Endothelial cell of hepatic sinusoid (primary cell): ENCODE results near the gene TRIL.

Experiments used
- in situ Hi-C: cut with HindIII; loops from 2 replicates; pipeline ENCODE4 v1.10.0; 2017; ENCODE audit warnings: low sequenced_read_pairs

TRIL gene, protein sequence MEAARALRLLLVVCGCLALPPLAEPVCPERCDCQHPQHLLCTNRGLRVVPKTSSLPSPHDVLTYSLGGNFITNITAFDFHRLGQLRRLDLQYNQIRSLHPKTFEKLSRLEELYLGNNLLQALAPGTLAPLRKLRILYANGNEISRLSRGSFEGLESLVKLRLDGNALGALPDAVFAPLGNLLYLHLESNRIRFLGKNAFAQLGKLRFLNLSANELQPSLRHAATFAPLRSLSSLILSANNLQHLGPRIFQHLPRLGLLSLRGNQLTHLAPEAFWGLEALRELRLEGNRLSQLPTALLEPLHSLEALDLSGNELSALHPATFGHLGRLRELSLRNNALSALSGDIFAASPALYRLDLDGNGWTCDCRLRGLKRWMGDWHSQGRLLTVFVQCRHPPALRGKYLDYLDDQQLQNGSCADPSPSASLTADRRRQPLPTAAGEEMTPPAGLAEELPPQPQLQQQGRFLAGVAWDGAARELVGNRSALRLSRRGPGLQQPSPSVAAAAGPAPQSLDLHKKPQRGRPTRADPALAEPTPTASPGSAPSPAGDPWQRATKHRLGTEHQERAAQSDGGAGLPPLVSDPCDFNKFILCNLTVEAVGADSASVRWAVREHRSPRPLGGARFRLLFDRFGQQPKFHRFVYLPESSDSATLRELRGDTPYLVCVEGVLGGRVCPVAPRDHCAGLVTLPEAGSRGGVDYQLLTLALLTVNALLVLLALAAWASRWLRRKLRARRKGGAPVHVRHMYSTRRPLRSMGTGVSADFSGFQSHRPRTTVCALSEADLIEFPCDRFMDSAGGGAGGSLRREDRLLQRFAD

DNA sequence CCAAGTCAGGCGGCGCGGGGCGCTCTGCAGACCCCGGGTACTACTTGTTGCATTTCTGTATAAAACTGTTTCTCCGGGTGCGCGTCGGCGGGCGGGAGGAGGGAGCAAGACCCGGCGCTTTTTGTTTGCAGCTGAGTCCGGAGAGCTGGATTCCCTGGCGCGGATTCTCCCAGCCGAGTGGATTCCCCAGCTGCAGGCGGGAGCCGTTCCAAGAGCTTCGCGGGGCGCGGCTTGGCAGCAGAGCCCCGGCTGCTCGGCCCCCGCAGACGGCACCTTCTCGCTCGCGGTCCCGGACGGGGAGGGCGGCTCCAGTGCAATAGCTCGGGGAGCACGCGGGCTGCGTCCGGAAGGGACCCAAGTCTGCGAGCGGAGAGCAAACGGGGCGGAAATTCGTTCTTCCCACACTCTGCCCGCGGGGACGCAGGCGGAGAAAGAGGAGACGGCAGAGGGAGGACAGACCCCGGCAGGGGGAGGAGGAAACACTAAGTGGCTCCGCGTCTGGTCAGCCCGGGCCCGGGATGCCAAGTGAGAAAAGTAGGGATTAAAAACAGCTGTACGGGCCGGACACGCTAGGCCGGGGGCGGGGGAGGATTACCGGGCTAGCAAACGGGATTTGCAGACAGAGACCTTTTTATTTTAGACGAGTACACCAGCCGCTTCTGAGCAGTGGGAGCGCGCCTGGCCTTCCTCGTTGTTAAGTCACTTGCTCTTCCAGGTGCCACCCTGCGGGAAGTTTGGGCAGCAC, at the start of gene TRIL:
TSS of gene TRIL (minus strand) at position 96 of the 745 bp plus-strand sequence. CDS start 284 bp downstream, outside the sequence.
- in situ Hi-C loops: no loop called here

- in situ Hi-C loops: no loop called here
These were observed 49.0 kb upstream of the TRIL start for GRCh38 chr7:29007127-29007526.

- in situ Hi-C loops: no loop called here
These were observed 47.7 kb upstream of the TRIL start for GRCh38 chr7:29005829-29006228.

- in situ Hi-C loops: no loop called here
These were observed 47.3 kb upstream of the TRIL start for GRCh38 chr7:29005406-29005805.

DNA sequence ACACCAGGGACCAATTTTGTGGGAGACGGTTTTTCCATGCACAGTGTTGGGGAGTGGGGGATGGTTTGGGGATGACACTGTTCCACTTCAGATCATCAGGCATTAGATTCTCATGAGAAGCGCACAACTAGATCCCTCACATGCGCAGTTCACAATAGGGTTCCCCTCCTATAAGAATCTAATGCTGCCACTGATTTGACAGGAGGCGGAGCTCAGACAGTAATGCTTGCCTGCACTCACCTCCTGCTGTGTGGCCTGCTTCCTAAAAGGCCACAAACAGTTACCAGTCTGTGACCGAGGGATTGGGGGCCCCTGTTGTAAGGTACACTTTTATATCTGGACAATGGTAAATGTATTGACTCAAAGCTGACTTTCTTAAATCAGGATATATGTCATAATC, 45.6 kb upstream of the TRIL start:
- in situ Hi-C loops: no loop called here

GRCh38 chr7:29000717-29001076, 42.6 kb upstream of the TRIL start:
- in situ Hi-C loops: no loop called here

DNA sequence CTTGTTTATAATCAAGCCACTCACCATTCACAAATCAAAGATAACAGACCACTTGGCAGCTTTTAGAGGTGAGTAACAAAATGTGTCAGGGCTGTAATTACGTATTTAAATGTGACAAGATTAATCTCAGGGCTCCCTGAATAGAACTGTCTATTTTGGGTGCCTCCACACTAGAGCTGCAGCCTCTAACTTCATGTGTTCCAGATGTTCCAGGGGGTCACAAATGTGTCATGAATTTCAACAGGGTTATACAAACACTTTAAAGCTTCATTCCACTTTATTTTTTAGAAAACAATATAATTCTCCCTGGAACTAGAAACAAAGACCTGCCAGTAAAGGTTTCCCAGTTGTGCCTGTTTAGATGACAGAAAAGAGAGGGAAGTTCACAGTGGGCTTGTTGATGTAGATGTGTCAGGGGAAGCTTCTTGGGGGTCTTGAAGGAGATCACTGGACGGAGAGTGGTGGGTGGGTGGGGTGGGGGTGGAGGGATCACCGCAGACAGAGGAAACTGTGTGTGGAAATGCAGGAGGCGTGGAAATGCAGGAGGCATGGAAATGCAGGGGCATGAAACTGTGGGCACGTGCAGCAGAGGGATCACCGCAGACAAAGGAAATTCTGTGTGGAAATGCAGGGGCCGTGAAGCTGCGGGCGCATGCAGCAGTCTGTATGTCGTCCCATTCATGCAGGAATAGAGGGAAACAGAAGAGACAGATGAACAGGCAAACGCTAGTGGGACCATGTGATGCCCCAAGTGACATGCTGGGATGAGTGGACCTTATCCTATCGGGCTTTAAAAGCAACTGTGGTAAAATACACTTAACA, 42.0 kb upstream of the TRIL start:
- in situ Hi-C loops: no loop called here

DNA sequence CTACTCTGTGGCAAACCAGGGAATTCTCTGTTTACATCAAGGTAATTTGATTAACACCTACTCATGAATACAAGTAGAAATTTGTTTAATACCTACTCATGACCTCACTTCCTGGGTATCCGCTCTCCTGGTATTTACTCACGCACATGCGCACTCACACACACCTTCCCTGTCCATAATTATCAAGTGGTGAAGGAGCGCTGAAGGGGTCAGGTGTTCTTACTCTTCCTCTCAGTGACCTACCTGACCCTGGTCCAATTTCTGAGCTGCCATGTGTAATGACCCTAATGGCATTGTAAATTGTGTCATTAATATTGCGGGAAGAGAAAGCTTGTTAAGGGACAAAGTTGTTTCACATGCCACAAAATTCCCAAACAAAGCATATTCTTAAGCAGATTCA, 41.3 kb upstream of the TRIL start:
- in situ Hi-C loops: no loop called here

DNA sequence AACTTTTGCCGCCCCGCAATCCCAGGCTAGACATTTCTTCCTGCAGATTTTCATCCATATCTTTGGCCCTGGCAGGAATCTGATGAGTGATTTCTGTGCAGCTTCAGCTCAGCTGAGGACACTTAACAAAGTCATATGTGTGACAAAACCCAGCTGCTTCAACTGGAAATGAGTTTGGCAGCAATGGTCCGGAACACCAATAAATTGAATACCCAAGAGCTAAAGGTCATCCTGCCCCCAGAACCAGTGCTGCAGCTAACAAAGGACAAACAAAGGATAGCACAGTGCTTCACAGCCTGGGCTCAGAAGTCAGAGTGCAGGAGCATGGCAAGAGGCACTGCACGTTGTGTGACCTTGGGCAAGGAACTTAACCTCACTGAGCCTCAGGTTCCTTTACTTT, 40.0 kb upstream of the TRIL start:
- in situ Hi-C loops: no loop called here

DNA sequence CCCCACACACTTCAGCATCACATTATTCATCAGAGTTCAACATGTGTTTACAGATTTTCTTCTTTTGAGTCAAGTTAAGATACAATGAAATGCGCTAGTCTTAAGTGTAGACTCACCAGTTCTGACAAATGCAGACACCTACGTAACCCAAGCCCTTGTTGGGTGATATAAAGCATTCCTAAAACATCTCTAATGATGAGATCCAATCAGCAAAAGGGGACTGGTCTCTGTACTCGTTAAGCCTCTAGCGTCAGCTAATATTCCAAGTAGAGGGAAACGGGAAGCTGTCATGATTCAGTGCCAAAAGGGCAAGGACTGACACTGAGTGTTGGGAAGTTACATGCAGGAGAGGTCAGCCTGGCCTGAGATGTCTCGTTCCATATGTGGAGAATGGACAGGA, 38.7 kb upstream of the TRIL start:
- in situ Hi-C loops: no loop called here

- in situ Hi-C loops: no loop called here
These were observed 35.2 kb upstream of the TRIL start for GRCh38 chr7:28993371-28993770.

- in situ Hi-C loops: no loop called here
These were observed 34.7 kb upstream of the TRIL start for GRCh38 chr7:28992798-28993197.

- in situ Hi-C loops: no loop called here
These were observed 32.2 kb upstream of the TRIL start for GRCh38 chr7:28990200-28990960.

DNA sequence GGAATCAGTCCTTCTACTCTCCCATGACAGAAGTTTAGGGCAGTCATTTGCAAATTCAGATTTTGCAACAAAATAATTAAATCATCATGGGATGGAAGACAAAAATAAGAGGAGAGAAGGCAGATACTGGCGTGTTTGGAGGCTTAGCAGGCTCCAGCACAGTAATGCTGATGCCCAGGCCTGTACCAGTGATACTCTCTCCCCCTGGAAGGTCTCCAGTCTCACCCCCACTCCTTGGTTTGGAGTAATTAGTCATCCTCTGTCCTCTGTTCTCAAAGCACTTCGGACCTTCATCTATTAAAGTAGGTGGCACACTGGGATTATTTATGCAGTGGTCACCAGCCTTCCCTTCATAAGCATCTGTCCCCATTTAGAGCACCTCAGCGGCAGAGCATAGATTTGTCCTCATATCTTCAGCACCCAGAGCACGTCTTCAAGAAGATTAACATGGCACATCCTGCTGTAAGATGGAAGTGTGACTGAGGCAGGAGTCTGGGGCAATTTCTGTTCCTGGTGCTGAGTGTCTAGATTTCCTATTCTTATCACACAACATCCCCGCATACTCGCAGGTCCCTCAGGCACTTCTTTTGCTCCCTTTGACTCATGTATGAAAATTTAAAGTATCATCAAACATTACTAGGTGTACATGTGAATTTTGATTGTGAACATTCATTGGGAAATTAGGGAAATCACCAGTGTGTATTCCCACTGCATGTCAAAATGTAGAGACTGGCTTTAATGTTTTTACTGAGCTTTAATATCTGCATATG, 31.3 kb upstream of the TRIL start:
- in situ Hi-C loops: no loop called here

- in situ Hi-C loops: no loop called here
These were observed 30.7 kb upstream of the TRIL start for GRCh38 chr7:28988810-28989209.

GRCh38 chr7:28988091-28988490, 30.0 kb upstream of the TRIL start:
- in situ Hi-C loops: no loop called here

GRCh38 chr7:28986765-28987110, 28.6 kb upstream of the TRIL start:
- in situ Hi-C loops: no loop called here

GRCh38 chr7:28986028-28986764, 28.1 kb upstream of the TRIL start:
- in situ Hi-C loops: no loop called here

DNA sequence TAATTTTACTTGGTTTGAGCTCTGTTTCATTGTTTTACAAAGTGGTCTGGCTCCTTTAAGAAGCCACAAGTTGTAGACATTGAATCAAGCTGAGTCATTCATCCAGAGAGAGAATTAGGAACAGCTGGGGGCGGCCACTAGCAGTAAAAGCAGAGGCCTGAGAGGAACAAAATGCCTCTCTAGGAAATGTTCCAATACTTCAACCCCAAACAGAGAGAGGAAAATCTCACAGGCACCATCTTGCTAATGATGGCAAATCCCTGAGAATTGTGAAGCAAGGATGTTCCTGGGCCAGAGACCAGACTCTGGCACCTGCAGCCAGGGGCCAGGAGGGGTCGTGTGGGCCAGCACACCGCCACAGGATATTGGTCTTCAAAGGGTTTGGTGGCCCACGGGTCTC, 26.5 kb upstream of the TRIL start:
- in situ Hi-C loops: no loop called here
